DOHH2 (cell line): Measurements from ENCODE around the gene PODXL.

Experiments used
- H3F3A ChIP-seq: fragments of 200-600 bp; sonication (generic), shearing (Covaris generic); 2 replicates; pipeline ENCODE4 v1.6.0; 2016; ENCODE audit warnings: antibody characterized with exemption, mild to moderate bottlenecking; ENCODE audit not compliant: control insufficient read depth, insufficient read depth
- H3K27ac ChIP-seq: fragments of 200-600 bp; sonication (generic); 2 replicates; pipeline ENCODE4 v1.5.1; 2014; ENCODE audit warnings: low read depth, mild to moderate bottlenecking, low read length, moderate library complexity
- H3K27me3 ChIP-seq: fragments of 200-600 bp; sonication (generic); 2 replicates; pipeline ENCODE4 v1.6.1; 2014; ENCODE audit warnings: mild to moderate bottlenecking, low read length, mixed read lengths; ENCODE audit not compliant: control insufficient read depth
- H3K36me3 ChIP-seq: fragments of 200-600 bp; sonication (generic); 2 replicates; pipeline ENCODE4 v1.6.1; 2014; ENCODE audit warnings: mild to moderate bottlenecking, low read length, moderate library complexity, mixed read lengths; ENCODE audit not compliant: control insufficient read depth
- H3K4me1 ChIP-seq: fragments of 200-600 bp; sonication (generic); 2 replicates; pipeline ENCODE4 v1.6.1; 2014; ENCODE audit warnings: mild to moderate bottlenecking, low read length, mixed read lengths; ENCODE audit not compliant: control insufficient read depth
- H3K4me2 ChIP-seq: fragments of 200-600 bp; sonication (generic); 2 replicates; pipeline ENCODE4 v1.6.0; 2014; ENCODE audit warnings: mild to moderate bottlenecking, low read length, moderate library complexity
- H3K4me3 ChIP-seq: fragments of 200-600 bp; sonication (generic); 2 replicates; pipeline ENCODE4 v1.5.1; 2014; ENCODE audit warnings: mild to moderate bottlenecking, low read length, mixed read lengths
- H3K79me2 ChIP-seq: fragments of 200-600 bp; sonication (generic); 2 replicates; pipeline ENCODE4 v1.6.1; 2014; ENCODE audit warnings: mild to moderate bottlenecking, low read length, mixed read lengths; ENCODE audit not compliant: control insufficient read depth
- H3K9me2 ChIP-seq: fragments of 200-600 bp; sonication (generic); replicated peaks from 2 replicates; pipeline ENCODE4 v1.6.1; 2014; ENCODE audit warnings: mild to moderate bottlenecking, low read length, mixed read lengths; ENCODE audit not compliant: control insufficient read depth
- H3K9me3 ChIP-seq: fragments of 200-600 bp; sonication (generic); 2 replicates; pipeline ENCODE4 v1.6.1; 2014; ENCODE audit warnings: antibody characterized with exemption, low read length, mixed read lengths; ENCODE audit not compliant: control insufficient read depth, insufficient read depth
- H4K20me1 ChIP-seq: fragments of 200-600 bp; sonication (generic); 2 replicates; pipeline ENCODE4 v1.6.0; 2014; ENCODE audit warnings: low read depth, mild to moderate bottlenecking, antibody characterized with exemption, low read length, moderate library complexity; ENCODE audit not compliant: control insufficient read depth, insufficient read depth
- CTCF ChIP-seq: fragments of 200-600 bp; sonication (generic); IDR thresholded peaks from one replicate; pipeline ENCODE4 v1.5.1; 2014; ENCODE audit warnings: antibody characterized with exemption, mild to moderate bottlenecking, low read depth, low read length; ENCODE audit not compliant: poor library complexity, severe bottlenecking
- EZH2phosphoT487 ChIP-seq: fragments of 200-600 bp; sonication (generic); IDR thresholded peaks from 2 replicates; pipeline ENCODE4 v1.6.1; 2017; ENCODE audit warnings: borderline replicate concordance, mild to moderate bottlenecking, antibody characterized with exemption, low read length, moderate library complexity, mixed read lengths

PODXL gene

GRCh38 chr7:131455001-131455400 is 101.4 kb downstream of the PODXL start:
- no peaks in the 10 kb centered on the region for H4K20me1 ChIP-seq
- peak overlapping the region; percentile 51 for H3K4me3 ChIP-seq
- H3K79me2 ChIP-seq = no peaks in the 10 kb centered on the region
- H3K36me3 ChIP-seq = peaks cover 38% of the 10 kb centered on the region
- no peaks in the 10 kb centered on the region for H3K9me3 ChIP-seq
- no peaks in the 10 kb centered on the region for H3K27me3 ChIP-seq
- TF ChIP-seq EZH2phosphoT487 (no peak), CTCF (no peak)
- H3F3A ChIP-seq = peaks cover 11% of the 10 kb centered on the region
- H3K9me2 ChIP-seq = no peaks in the 10 kb centered on the region
- H3K4me1 ChIP-seq = peaks cover 31% of the 10 kb centered on the region
- peak overlapping the region; percentile 45 for H3K27ac ChIP-seq
- H3K4me2 ChIP-seq = peak overlapping the region; percentile 62

- peaks cover 39% of the 10 kb centered on the region for H3K36me3 ChIP-seq
- TF ChIP-seq CTCF = no peak
- TF ChIP-seq EZH2phosphoT487 = no peak
- peaks cover 11% of the 10 kb centered on the region for H3F3A ChIP-seq
- no peaks in the 10 kb centered on the region for H3K9me3 ChIP-seq
- H3K4me3 ChIP-seq = peak overlapping the region; percentile 51
- peaks cover 31% of the 10 kb centered on the region for H3K4me1 ChIP-seq
- H3K4me2 ChIP-seq = peak overlapping the region; percentile 62
- no peaks in the 10 kb centered on the region for H3K79me2 ChIP-seq
- H3K27ac ChIP-seq = peak overlapping the region; percentile 45
- H3K27me3 ChIP-seq = no peaks in the 10 kb centered on the region
- H3K9me2 ChIP-seq = no peaks in the 10 kb centered on the region
- H4K20me1 ChIP-seq = no peaks in the 10 kb centered on the region
Measured at GRCh38 chr7:131454498-131454897, 101.9 kb downstream of the PODXL start.
